GM23248 (cell line): Measurements from ENCODE around the gene KCTD14. TPM values are rescaled to one million over a fixed set of nuclear protein-coding genes. Genes with fewer than 3 reads are reported as not detected.

ENCODE experiments used
- DNase-seq: peaks from one replicate; pipeline ENCODE4 v3.0.0-alpha.2; 2015
- H2AFZ ChIP-seq: fragments of 200-600 bp; sonication (generic); 2 replicates; pipeline ENCODE4 v1.6.1; 2016; ENCODE audit warnings: antibody characterized with exemption
- H3F3A ChIP-seq: fragments of 200-600 bp; sonication (generic); 2 replicates; pipeline ENCODE4 v1.6.1; 2016; ENCODE audit warnings: mild to moderate bottlenecking, antibody characterized with exemption, mixed run types; ENCODE audit not compliant: insufficient read depth
- H3K27ac ChIP-seq: fragments of 200-600 bp; sonication (generic); 2 replicates; pipeline ENCODE4 v1.5.1; 2016; ENCODE audit warnings: mild to moderate bottlenecking
- H3K27me3 ChIP-seq: fragments of 200-600 bp; sonication (generic); replicated peaks from 2 replicates; pipeline ENCODE4 v1.6.1; 2016; ENCODE audit warnings: mild to moderate bottlenecking; ENCODE audit not compliant: insufficient read depth
- H3K36me3 ChIP-seq: fragments of 200-600 bp; sonication (generic); 2 replicates; pipeline ENCODE4 v1.6.1; 2016; ENCODE audit warnings: low read depth, mild to moderate bottlenecking
- H3K4me1 ChIP-seq: fragments of 200-600 bp; sonication (generic); 2 replicates; pipeline ENCODE4 v1.6.1; 2016; ENCODE audit warnings: mild to moderate bottlenecking; ENCODE audit not compliant: insufficient read depth
- H3K4me2 ChIP-seq: fragments of 200-600 bp; sonication (generic); one replicate; pipeline ENCODE4 v1.6.1; 2016; ENCODE audit warnings: mild to moderate bottlenecking; ENCODE audit not compliant: unreplicated experiment
- H3K4me3 ChIP-seq: fragments of 200-600 bp; sonication (generic); 2 replicates; pipeline ENCODE4 v1.5.1; 2016; ENCODE audit warnings: mild to moderate bottlenecking
- H3K79me2 ChIP-seq: fragments of 200-600 bp; sonication (generic); 2 replicates; pipeline ENCODE4 v1.6.1; 2016; ENCODE audit warnings: mild to moderate bottlenecking; ENCODE audit not compliant: insufficient read depth
- H3K9ac ChIP-seq: fragments of 200-600 bp; sonication (generic); 2 replicates; pipeline ENCODE4 v1.6.1; 2016; ENCODE audit warnings: mild to moderate bottlenecking
- H3K9me2 ChIP-seq: fragments of 200-600 bp; sonication (generic); 2 replicates; pipeline ENCODE4 v1.6.1; 2016; ENCODE audit warnings: mixed run types, mild to moderate bottlenecking, moderate library complexity; ENCODE audit not compliant: insufficient read depth
- H3K9me3 ChIP-seq: fragments of 200-600 bp; sonication (generic); one replicate; pipeline ENCODE4 v1.6.1; 2017; ENCODE audit warnings: low read depth
- H4K20me1 ChIP-seq: fragments of 200-600 bp; sonication (generic); 2 replicates; pipeline ENCODE4 v1.6.0; 2016; ENCODE audit not compliant: insufficient read depth
- EZH2 ChIP-seq: fragments of 200-600 bp; sonication (generic); IDR thresholded peaks from 2 replicates; pipeline ENCODE4 v1.6.1; 2018; ENCODE audit warnings: antibody characterized with exemption, mild to moderate bottlenecking; ENCODE audit not compliant: insufficient read depth, poor library complexity, severe bottlenecking
- EZH2phosphoT487 ChIP-seq: fragments of 200-600 bp; sonication (generic); IDR thresholded peaks from 2 replicates; pipeline ENCODE4 v1.6.1; 2018; ENCODE audit warnings: antibody characterized with exemption, moderate library complexity, mild to moderate bottlenecking, low read depth; ENCODE audit not compliant: insufficient read depth
- WGBS, 2 experiments: methylation state at CpG; one replicate each; pipeline ENCODE4 v1.1.6; 2015 to 2017; ENCODE audit warnings: low lambda C conversion rate in 2 of 2, low coverage in 1 of 2; ENCODE audit errors: missing lambda C conversion rate in 2 of 2; 5-methylcytosine and 5-hydroxymethylcytosine counted together
- in situ Hi-C: fragments of 300-500 bp; cut with MboI; formaldehyde crosslinking; loops from 2 replicates; pipeline ENCODE4 v1.15.0; 2020
- polyA plus RNA-seq: library from polyadenylated mRNA; unstranded; fragments of >200 nt; fragmentation: Nextera tagmentation; extraction: Ambion mirVana; gene quantifications from 2 replicates; pipeline ENCODE4 v1.2.1, GENCODE V29; 2016
- total RNA-seq: library from RNA; depleted of rRNA; stranded (reverse); fragments of >200 nt; shearing (Covaris generic); gene quantifications from 2 replicates; pipeline ENCODE4 v1.2.3, GENCODE V29; 2014

The KCTD14 gene
- total and polyA plus RNA-seq, 2 experiments from 2014 or later = 0.85 to 1.4 TPM

- DNase-seq = no peak
- Histone ChIP-seq H3K9me2 (no peaks in the 10 kb centered on the region), H3K4me2 (peak overlapping the region; percentile 89), H3F3A (peaks cover 13% of the 10 kb centered on the region), H3K27me3 (no peaks in the 10 kb centered on the region), H3K9ac (peak overlapping the region; percentile 87), H3K9me3 (no peaks in the 10 kb centered on the region), H3K4me1 (peaks cover 28% of the 10 kb centered on the region), H3K36me3 (no peaks in the 10 kb centered on the region), H3K4me3 (peak overlapping the region; percentile 64; the same call in 1 of the 2 replicates), H3K79me2 (peaks cover 7% of the 10 kb centered on the region; the same call in 1 of the 2 replicates), H2AFZ (peak overlapping the region; percentile 32; the same call in 1 of the 2 replicates), H3K27ac (peak overlapping the region; percentile 99), H4K20me1 (no peaks in the 10 kb centered on the region)
- no peak for TF ChIP-seq EZH2
- no peak for TF ChIP-seq EZH2phosphoT487
- whole genome bisulfite sequencing, 2 experiments = 90 to 93% methylated on average over 15 of the region's 15 CpGs
- in situ Hi-C loops = no loop called here
These were observed 17.8 kb upstream of the KCTD14 start for GRCh38 chr11:78040691-78041379.

GRCh38 chr11:78039919-78040671, 17.0 kb upstream of the KCTD14 start:
- H3K4me3 ChIP-seq = peak overlapping the region; percentile 64
- no peaks in the 10 kb centered on the region for H3K27me3 ChIP-seq
- peak overlapping the region; percentile 87 for H3K9ac ChIP-seq
- TF ChIP-seq EZH2phosphoT487 (no peak), EZH2 (no peak)
- H2AFZ ChIP-seq = peak overlapping the region; percentile 96
- peak overlapping the region; percentile 89 for H3K4me2 ChIP-seq
- in situ Hi-C loops = no loop called here
- peak; percentile 85 for DNase-seq
- H3K9me2 ChIP-seq = no peaks in the 10 kb centered on the region
- 5 to 7% methylated on average over 7 of the region's 7 CpGs for WGBS, 2 experiments
- H3F3A ChIP-seq = peaks cover 13% of the 10 kb centered on the region
- H3K27ac ChIP-seq = peak overlapping the region; percentile 99
- peaks cover 7% of the 10 kb centered on the region; the same call in 1 of the 2 replicates for H3K79me2 ChIP-seq
- H3K9me3 ChIP-seq = no peaks in the 10 kb centered on the region
- no peaks in the 10 kb centered on the region for H3K36me3 ChIP-seq
- H4K20me1 ChIP-seq = no peaks in the 10 kb centered on the region
- H3K4me1 ChIP-seq = peaks cover 22% of the 10 kb centered on the region

GRCh38 chr11:78039391-78039918, 16.4 kb upstream of the KCTD14 start:
- in situ Hi-C loops = no loop called here

GRCh38 chr11:78038697-78039313, 15.7 kb upstream of the KCTD14 start:
- TF ChIP-seq EZH2 (no peak), EZH2phosphoT487 (no peak)
- Histone ChIP-seq H3K9me3 (no peaks in the 10 kb centered on the region), H3K27ac (0 out of 2 replicates have a peak overlapping the region, but pooled peaks have one; percentile 99), H3K4me2 (no peak overlapping the region), H2AFZ (no peak overlapping the region), H3K36me3 (no peaks in the 10 kb centered on the region), H3K9me2 (no peaks in the 10 kb centered on the region), H3K4me3 (no peak overlapping the region), H3K27me3 (no peaks in the 10 kb centered on the region), H3K4me1 (peaks cover 22% of the 10 kb centered on the region), H3K9ac (no peak overlapping the region), H4K20me1 (no peaks in the 10 kb centered on the region), H3K79me2 (peaks cover 7% of the 10 kb centered on the region; the same call in 1 of the 2 replicates), H3F3A (peaks cover 13% of the 10 kb centered on the region)
- WGBS, 2 experiments = 92 to 93% methylated on average over 8 of the region's 8 CpGs
- DNase-seq = no peak
- in situ Hi-C loops = no loop called here

More at GRCh38 chr11:78039391-78039918, 16.4 kb upstream of the KCTD14 start:
- no peak for TF ChIP-seq EZH2phosphoT487
- TF ChIP-seq EZH2 = no peak
- Histone ChIP-seq H3K79me2 (peaks cover 7% of the 10 kb centered on the region; the same call in 1 of the 2 replicates), H3K27ac (peak overlapping the region; percentile 99), H3K27me3 (no peaks in the 10 kb centered on the region), H3K4me1 (peaks cover 22% of the 10 kb centered on the region), H3K9me3 (no peaks in the 10 kb centered on the region), H3F3A (peaks cover 13% of the 10 kb centered on the region), H3K36me3 (no peaks in the 10 kb centered on the region), H3K4me3 (peak overlapping the region; percentile 64), H3K4me2 (peak overlapping the region; percentile 89), H3K9me2 (no peaks in the 10 kb centered on the region), H4K20me1 (no peaks in the 10 kb centered on the region), H3K9ac (peak overlapping the region; percentile 87), H2AFZ (peak overlapping the region; percentile 96)
- no peak for DNase-seq
- 89% methylated on average over 4 of the region's 4 CpGs for WGBS, 2 experiments
